Activated naive CD4-positive, alpha-beta T cell treated with anti-CD3 and anti-CD28 coated beads for 36 hours (primary cell): Measurements from ENCODE around the gene HOXA2. TPM values are rescaled to one million over a fixed set of nuclear protein-coding genes. Genes with fewer than 3 reads are reported as not detected.

Experiments used
- CTCF ChIA-PET: fragments of 350-600 bp; sonication (Branson Sonifier 250); formaldehyde crosslinking; loops from one replicate; lab custom pipeline; 2021; ENCODE audit warnings: antibody characterized with exemption; lab: Charles Lee
- DNase-seq: peaks from one replicate; pipeline ENCODE4 v3.0.0-alpha.2; 2020
- H3K27ac Mint-ChIP-seq: one replicate; pipeline ENCODE4 v1.8.0; 2021; ENCODE audit warnings: mild to moderate bottlenecking, mixed read lengths
- H3K27me3 Mint-ChIP-seq: one replicate; pipeline ENCODE4 v1.8.0; 2021; ENCODE audit warnings: low read depth, mixed read lengths
- H3K36me3 Mint-ChIP-seq: one replicate; pipeline ENCODE4 v1.8.0; 2021; ENCODE audit warnings: low read depth, mixed read lengths
- H3K4me1 Mint-ChIP-seq: one replicate; pipeline ENCODE4 v1.8.0; 2021; ENCODE audit warnings: low read depth, mixed read lengths
- H3K4me3 Mint-ChIP-seq: one replicate; pipeline ENCODE4 v1.8.0; 2021; ENCODE audit warnings: mild to moderate bottlenecking, moderate library complexity, mixed read lengths
- H3K9me3 Mint-ChIP-seq: one replicate; pipeline ENCODE4 v1.8.0; 2021; ENCODE audit warnings: mixed read lengths
- intact Hi-C: fragments of 100-400 bp; cut with micrococcal nuclease; formaldehyde crosslinking; loops from one replicate; pipeline ENCODE4 v1.15.1; 2023
- total RNA-seq, 2 experiments: library from RNA; stranded (reverse); gene quantifications; one replicate each; pipeline ENCODE4 v1.2.3, GENCODE V29; 2021

Gene HOXA2
- total RNA-seq, 2 experiments from 2014 or later, result not detected

DNA sequence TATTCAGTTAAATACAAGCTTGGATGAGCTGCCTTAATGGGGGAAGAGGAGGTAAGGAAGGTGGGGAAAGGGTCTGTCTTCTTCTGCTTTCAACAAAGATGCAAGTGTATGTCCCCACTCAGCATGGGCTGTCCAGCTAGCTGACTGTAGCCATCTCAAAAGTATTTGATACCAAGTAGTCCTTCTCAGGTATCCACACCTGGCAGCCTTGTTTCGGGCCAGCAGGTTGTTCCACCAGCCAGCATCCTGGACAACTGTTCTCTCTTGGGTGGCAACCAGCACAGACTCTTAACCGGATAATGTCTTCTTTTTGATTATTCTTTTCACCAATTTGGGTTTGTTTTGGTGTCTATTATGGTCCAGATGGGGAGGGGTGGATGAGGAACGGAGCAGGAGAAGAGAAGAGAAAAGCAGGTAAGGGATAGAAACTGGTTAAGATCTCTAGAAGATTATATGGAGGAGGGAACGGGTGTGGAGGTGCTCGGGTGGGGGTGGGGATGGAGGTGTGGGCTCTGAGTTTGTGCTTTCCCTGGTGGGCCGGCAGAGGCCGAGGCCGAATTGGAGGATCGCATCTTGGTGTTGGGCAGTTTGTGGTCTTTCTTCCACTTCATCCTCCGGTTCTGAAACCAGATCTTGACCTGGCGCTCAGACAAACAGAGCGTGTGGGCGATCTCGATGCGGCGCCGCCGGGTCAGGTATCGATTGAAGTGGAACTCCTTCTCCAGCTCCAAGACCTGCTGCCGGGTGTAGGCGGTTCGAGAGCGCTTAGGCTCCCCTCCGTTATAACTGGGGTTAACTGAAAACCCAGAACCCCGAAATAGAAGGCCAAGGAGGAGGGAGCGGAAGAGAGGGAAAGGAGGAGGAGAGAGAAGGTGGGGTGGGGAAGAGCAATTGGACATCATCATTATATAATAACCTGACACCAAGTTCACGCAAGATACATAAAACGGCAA lies 26.6 kb upstream of the HOXA2 start:
- peaks cover 5% of the 10 kb centered on the region for H3K4me1 Mint-ChIP-seq
- H3K9me3 Mint-ChIP-seq, result no peaks in the 10 kb centered on the region
- H3K27ac Mint-ChIP-seq, result no peak overlapping the region
- peaks cover 44% of the 10 kb centered on the region for H3K27me3 Mint-ChIP-seq
- H3K36me3 Mint-ChIP-seq, result no peaks in the 10 kb centered on the region
- CTCF ChIA-PET, result no interaction called here
- no peak overlapping the region for H3K4me3 Mint-ChIP-seq
- intact Hi-C loops, result no loop called here
- no peak for DNase-seq

DNA sequence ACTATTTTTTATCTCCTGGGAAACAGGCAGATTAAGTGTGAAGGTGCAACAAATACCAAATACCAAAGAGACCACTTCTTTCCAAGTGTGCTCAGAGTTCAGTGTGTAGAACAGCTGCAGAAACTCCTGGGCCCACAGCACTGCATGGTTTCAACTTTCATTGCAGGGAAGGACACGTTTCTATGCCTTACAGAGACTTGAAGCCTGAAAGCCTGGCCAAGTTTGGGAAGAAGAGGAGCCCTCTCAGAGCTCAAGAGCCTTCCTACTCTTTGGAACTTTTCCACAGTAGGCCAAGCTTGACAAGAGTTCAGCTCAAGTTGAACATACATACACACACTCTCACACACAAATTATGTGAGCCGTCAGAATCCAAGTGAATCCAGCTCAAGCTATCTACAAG lies 25.6 kb upstream of the HOXA2 start:
- Mint-ChIP-seq H3K36me3 (no peaks in the 10 kb centered on the region), H3K27me3 (peaks cover 41% of the 10 kb centered on the region), H3K4me1 (no peaks in the 10 kb centered on the region), H3K9me3 (no peaks in the 10 kb centered on the region), H3K27ac (no peak overlapping the region), H3K4me3 (no peak overlapping the region)
- CTCF ChIA-PET, result interaction anchor here (0.8 kb wide), 1 partner anchor 22 kb away, joined by 3 read pairs; no protein-coding TSS in a partner anchor
- DNase-seq, result no peak
- intact Hi-C loops, result no loop called here

DNA sequence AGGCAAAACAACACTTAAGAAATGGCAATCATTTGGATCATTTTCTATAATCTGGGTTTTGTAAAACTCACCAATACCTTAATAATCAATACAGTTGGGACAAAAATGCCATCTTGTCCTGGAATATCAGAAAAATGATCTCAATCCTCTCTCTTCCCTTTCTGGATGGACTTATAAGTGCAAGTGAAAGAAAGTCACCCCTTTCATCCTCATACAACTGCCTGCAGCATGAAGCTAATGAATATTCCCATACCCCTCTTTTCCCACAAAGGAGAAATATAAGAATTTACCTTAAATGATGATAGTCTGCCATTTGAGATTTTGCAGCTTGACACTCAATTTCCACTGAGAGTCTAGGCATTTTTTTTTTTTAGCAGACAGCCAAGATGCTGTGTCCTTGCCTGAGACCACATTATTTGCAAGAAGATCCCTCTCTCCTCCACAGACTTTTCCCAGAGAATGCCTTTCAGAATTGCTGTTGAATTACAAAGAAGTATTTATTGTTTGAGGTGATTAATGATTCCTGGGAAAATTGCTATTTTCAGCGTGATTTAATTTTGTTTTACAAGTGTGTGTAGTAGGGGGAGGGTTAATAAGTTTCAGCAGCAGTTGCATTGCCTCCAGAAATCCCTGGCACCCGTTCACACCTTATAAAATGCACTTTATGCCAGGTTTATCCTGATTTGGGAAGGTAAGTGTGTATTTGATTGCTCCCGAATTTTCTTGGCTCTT lies 24.3 kb upstream of the HOXA2 start:
- Mint-ChIP-seq H3K36me3 (no peaks in the 10 kb centered on the region), H3K27me3 (peaks cover 35% of the 10 kb centered on the region), H3K9me3 (no peaks in the 10 kb centered on the region), H3K4me1 (no peaks in the 10 kb centered on the region), H3K4me3 (no peak overlapping the region), H3K27ac (no peak overlapping the region)
- CTCF ChIA-PET, result no interaction called here
- intact Hi-C loops, result no loop called here
- no peak for DNase-seq

DNA sequence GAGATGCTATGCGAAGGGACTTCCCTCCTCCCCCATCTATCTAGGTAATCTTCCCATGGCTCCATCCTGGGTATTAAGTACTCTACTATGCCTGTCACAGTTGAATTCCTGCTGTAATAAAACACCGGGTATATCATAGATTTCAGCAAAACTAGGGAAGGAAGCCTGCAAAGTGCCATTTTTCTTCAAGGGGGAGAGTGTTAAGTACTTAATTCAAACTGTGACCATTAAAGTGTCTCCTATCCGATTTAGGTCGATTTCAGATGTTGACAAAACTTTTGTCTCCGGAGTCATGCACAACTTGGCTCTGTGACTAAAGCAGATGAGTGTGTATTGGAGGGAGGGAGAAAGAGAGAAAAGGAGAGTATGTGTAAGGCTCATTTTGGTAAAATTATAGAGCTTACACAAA lies 23.5 kb upstream of the HOXA2 start:
- H3K36me3 Mint-ChIP-seq, result no peaks in the 10 kb centered on the region
- H3K9me3 Mint-ChIP-seq, result no peaks in the 10 kb centered on the region
- H3K4me1 Mint-ChIP-seq, result no peaks in the 10 kb centered on the region
- peaks cover 28% of the 10 kb centered on the region for H3K27me3 Mint-ChIP-seq
- H3K27ac Mint-ChIP-seq, result no peak overlapping the region
- no peak for DNase-seq
- CTCF ChIA-PET, result no interaction called here
- intact Hi-C loops, result no loop called here
- no peak overlapping the region for H3K4me3 Mint-ChIP-seq

DNA sequence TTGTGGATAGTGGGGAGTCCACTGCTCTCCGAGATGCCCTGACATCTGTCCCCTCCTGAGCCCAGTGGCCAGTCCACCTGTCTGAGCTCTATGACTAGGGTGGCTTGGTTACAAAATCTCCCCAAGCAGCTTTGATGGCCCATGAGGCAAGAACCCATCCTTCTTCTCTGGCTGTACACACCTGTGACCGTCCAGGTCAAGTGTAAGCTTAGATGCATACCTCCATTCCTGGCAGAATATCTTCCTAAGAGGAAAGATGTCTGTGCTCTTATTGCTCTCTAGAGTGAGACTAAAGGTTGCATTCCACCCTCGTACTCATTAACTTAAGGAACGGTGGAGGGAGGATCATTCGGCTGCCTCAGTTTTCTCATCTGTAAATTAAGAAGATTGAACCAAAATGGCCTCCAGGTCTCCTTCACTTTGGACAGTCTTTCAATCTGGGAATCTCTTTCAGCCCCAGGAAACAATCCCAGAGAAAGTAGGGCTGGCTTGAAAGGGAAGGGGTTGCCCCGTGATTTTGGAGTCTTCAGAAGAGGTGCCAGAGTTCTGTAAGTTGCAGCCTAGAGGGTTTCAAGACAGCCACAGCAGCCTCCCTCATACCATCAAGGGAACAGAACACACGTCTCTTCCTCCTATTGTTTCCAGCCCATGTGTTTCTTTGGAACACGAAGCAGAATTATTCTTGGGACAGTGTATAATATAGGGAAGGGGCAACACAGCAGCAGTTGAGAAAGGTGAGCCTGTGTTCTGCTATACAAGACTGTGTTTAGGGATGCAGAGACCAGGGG lies 22.6 kb upstream of the HOXA2 start:
- Mint-ChIP-seq H3K36me3 (no peaks in the 10 kb centered on the region), H3K9me3 (no peaks in the 10 kb centered on the region), H3K4me3 (no peak overlapping the region), H3K27me3 (peaks cover 28% of the 10 kb centered on the region), H3K27ac (no peak overlapping the region), H3K4me1 (no peaks in the 10 kb centered on the region)
- intact Hi-C loops, result no loop called here
- no peak for DNase-seq
- CTCF ChIA-PET, result no interaction called here

DNA sequence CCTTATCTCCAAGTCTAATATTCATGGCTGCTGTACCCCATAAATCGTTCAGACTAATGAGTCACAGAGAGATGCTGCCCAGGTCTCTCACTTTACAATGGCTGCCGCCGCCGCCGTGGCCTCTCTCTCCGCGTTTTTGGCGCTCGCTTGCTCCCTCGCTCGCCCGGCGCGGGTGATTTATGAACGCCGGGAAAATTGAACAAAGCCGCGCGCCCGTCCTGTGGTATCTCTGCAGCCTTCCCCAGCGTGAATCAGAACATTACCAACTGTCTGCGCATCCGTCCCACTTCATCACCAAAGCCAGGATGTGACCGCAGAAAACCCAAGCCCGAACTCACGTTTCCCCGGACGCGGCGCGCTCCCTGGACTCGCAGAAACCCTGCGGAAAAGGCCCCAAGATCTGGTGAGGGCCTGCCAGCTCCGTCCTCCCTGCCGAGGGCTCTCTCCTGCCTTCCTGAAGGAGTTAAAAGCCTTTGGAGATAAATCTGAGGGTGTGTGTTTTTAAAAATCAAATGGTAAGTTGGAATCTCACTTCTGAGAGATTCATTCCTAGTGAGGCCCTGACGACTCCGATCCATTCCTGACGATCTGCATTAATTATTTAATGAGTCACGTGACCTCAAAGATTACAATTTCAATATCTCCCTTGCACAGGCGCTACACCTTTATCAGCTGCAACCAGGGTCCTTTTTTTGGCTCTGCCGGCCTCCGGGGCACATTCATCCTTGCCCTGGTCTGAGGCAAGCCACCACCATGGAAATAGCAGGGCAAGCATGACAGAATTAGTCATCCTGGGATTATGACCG lies 21.8 kb upstream of the HOXA2 start:
- no peak overlapping the region for H3K27ac Mint-ChIP-seq
- no peak for DNase-seq
- CTCF ChIA-PET, result no interaction called here
- no peaks in the 10 kb centered on the region for H3K9me3 Mint-ChIP-seq
- H3K36me3 Mint-ChIP-seq, result no peaks in the 10 kb centered on the region
- H3K27me3 Mint-ChIP-seq, result peaks cover 28% of the 10 kb centered on the region
- H3K4me1 Mint-ChIP-seq, result no peaks in the 10 kb centered on the region
- no peak overlapping the region for H3K4me3 Mint-ChIP-seq
- intact Hi-C loops, result no loop called here

DNA sequence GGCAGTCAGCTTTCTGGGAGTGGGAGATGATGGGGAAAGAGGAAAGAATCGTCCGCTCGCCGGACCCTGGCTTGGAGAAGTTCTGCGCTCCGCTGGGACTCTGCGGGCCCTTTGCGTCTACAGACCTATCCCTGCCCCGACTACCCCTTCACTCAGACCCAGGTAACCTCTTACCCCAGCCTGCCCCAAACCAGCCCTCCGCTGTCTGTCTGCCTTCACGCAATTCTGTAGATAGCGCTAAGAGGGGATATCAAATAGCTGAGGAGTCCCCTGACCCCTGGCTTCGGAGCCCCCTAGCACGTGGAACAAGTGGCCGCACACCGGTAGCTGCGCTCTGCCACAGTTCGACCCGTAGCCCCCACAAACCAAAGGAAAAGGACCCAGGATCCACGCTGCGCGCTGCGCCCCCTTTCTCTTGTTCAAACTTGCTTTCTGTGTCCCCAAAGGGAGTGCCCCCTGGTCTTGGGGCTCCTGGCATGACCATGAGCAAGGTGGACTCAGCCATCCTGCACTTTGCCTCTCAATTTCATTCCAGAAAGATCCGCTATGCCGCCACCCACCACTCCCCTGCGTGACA lies 21.1 kb upstream of the HOXA2 start:
- Mint-ChIP-seq H3K4me3 (no peak overlapping the region), H3K4me1 (no peaks in the 10 kb centered on the region), H3K9me3 (no peaks in the 10 kb centered on the region), H3K27ac (no peak overlapping the region), H3K36me3 (no peaks in the 10 kb centered on the region), H3K27me3 (peaks cover 24% of the 10 kb centered on the region)
- no peak for DNase-seq
- CTCF ChIA-PET, result no interaction called here
- intact Hi-C loops, result no loop called here

DNA sequence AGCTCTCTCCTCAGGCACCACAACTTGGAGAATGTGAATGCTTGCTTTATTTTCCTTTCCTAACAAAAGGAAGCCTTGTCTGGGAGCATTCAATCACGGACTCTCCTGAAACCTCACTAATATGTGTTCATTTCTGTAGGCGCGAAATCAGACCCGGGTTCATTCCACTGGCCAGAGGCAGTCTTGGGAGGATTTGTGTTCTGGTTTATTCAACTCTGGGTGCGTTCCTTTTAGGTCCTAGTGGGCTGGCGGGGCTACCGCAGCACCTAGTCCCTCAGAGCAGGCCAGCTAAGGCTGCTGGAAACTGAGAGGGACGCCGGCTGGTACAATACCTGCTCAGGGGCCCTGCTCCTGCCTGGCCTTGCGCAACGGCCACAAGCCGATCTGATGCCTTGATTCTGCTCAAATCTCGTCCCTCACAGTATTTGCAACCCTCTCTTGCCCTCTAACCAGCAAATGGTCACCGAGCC lies 20.6 kb upstream of the HOXA2 start:
- DNase-seq, result no peak
- H3K9me3 Mint-ChIP-seq, result no peaks in the 10 kb centered on the region
- H3K27ac Mint-ChIP-seq, result no peak overlapping the region
- CTCF ChIA-PET, result interaction anchor here (0.6 kb wide), 1 partner anchor 68 kb away, joined by 6 read pairs; no protein-coding TSS in a partner anchor
- peaks cover 23% of the 10 kb centered on the region for H3K27me3 Mint-ChIP-seq
- H3K36me3 Mint-ChIP-seq, result no peaks in the 10 kb centered on the region
- no peak overlapping the region for H3K4me3 Mint-ChIP-seq
- intact Hi-C loops, result no loop called here
- no peaks in the 10 kb centered on the region for H3K4me1 Mint-ChIP-seq

DNA sequence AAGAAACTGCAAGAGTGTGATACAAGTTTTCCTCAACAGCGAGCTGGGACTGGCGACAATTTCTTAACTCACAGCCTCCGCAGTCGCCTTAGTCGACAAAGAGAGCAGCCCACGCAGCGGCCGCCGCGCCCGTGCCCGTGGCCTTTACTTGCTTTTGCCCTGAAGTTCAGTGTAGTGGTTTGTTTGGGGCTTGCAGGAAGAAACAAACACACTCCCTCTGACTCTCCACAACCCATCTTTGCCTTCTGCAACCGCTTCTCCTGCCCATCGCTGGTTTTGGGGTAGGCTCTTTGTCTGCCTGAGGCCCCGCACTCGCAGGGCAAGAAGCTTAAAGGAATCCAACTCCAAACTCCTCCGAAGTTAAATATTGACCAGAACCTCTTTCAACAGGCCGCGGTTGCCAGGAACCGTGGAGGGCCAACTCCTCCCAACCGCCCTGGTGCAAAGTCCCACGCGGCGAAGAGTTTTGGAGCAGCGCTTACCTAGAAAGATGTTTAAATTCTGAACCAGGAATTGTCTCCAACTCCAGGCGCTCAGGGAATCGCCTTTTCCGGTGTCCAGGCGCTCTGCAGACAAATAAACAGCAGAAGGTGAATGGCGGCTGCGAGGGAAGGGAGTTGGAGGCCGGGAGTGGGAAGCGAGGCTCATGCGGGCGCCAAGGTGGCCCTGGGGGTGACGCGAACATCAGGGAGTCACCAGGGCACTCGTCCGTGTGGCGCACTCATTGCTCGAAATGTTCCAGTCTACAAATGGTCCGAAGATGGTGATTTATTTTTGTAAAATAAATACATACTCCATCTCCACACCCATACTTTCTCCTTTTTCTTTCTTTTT lies 19.8 kb upstream of the HOXA2 start:
- CTCF ChIA-PET, result interaction anchor here (0.6 kb wide), 2 partner anchors 67 to 1013 kb away, joined by 3 to 6 read pairs; no protein-coding TSS in a partner anchor
- intact Hi-C loops, result no loop called here
- Mint-ChIP-seq H3K36me3 (no peaks in the 10 kb centered on the region), H3K4me3 (no peak overlapping the region), H3K4me1 (no peaks in the 10 kb centered on the region), H3K27me3 (peaks cover 15% of the 10 kb centered on the region), H3K9me3 (no peaks in the 10 kb centered on the region), H3K27ac (no peak overlapping the region)
- DNase-seq, result no peak

DNA sequence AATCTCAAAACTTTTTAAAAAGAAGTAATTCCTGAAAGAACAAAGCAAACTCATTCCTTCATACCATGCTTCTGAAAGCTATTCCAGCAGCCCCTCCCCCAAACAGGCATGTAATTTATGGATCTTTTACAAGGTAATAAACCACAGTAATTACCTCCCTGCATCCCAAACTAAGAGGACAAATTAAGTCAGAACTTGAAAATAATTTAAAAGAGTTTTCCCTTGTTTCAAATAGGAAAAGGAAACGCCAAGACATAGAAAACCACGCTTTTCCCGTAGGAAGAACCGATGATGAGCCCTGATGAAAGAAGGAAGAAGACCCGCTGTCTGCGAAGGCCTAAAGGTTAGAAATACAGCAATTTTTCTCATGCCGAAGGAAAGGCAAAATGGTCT lies 19.2 kb upstream of the HOXA2 start:
- DNase-seq, result no peak
- CTCF ChIA-PET, result interaction anchor here (0.6 kb wide), 1 partner anchor 1012 kb away, joined by 3 read pairs; no protein-coding TSS in a partner anchor
- Mint-ChIP-seq H3K27ac (no peak overlapping the region), H3K36me3 (no peaks in the 10 kb centered on the region), H3K9me3 (no peaks in the 10 kb centered on the region), H3K27me3 (peaks cover 14% of the 10 kb centered on the region), H3K4me1 (no peaks in the 10 kb centered on the region), H3K4me3 (no peak overlapping the region)
- intact Hi-C loops, result no loop called here
